IPS-15b (cell line): ENCODE measurements around the gene ITCH.
"Not testable (repeated sequence)": the region's sequence is repeated elsewhere in the genome, so short reads cannot be mapped to it uniquely, and the experiment has no call there.

Source experiments
- H3K27me3 ChIP-seq: one replicate; pipeline ENCODE4 v1.6.1; 2013; ENCODE audit warnings: low read length; ENCODE audit not compliant: control insufficient read depth, insufficient read depth
- H3K36me3 ChIP-seq: one replicate; pipeline ENCODE4 v1.6.1; 2013; ENCODE audit warnings: low read length; ENCODE audit not compliant: control insufficient read depth, insufficient read depth
- H3K4me1 ChIP-seq: one replicate; pipeline ENCODE4 v1.6.1; 2013; ENCODE audit warnings: mild to moderate bottlenecking, low read length; ENCODE audit not compliant: control insufficient read depth, insufficient read depth
- H3K4me3 ChIP-seq: one replicate; pipeline ENCODE4 v1.5.1; 2013; ENCODE audit warnings: low read depth, low read length
- H3K9ac ChIP-seq: one replicate; pipeline ENCODE4 v1.6.1; 2013; ENCODE audit warnings: low read depth, mild to moderate bottlenecking, low read length
- H3K9me3 ChIP-seq: one replicate; pipeline ENCODE4 v1.6.1; 2013; ENCODE audit warnings: mild to moderate bottlenecking, low read length; ENCODE audit not compliant: control insufficient read depth, insufficient read depth

Gene ITCH

GRCh38 chr20:34507702-34508413 lies 144.8 kb downstream of the ITCH start:
- H3K9me3 ChIP-seq: no peaks in the 10 kb centered on the region
- peaks cover 2% of the 10 kb centered on the region for H3K36me3 ChIP-seq

GRCh38 chr20:34510575-34510974 lies 147.5 kb downstream of the ITCH start:
- Histone ChIP-seq H3K4me3 (no peak overlapping the region), H3K27me3 (no peaks in the 10 kb centered on the region), H3K9ac (no peak overlapping the region), H3K36me3 (peaks cover 4% of the 10 kb centered on the region), H3K9me3 (no peaks in the 10 kb centered on the region), H3K4me1 (no peaks in the 10 kb centered on the region)

More at GRCh38 chr20:34507702-34508413, 144.8 kb downstream of the ITCH start:
- Histone ChIP-seq H3K4me1 (no peaks in the 10 kb centered on the region), H3K27me3 (no peaks in the 10 kb centered on the region), H3K4me3 (no peak overlapping the region), H3K9ac (no peak overlapping the region)

- Histone ChIP-seq H3K27me3 (no peaks in the 10 kb centered on the region), H3K9ac (no peak overlapping the region), H3K9me3 (no peaks in the 10 kb centered on the region), H3K36me3 (peaks cover 4% of the 10 kb centered on the region), H3K4me3 (no peak overlapping the region), H3K4me1 (no peaks in the 10 kb centered on the region)
Observed at GRCh38 chr20:34511891-34512265, 148.8 kb downstream of the ITCH start.

GRCh38 chr20:34512266-34512954 lies 149.3 kb downstream of the ITCH start:
- Histone ChIP-seq H3K4me1 (no peaks in the 10 kb centered on the region), H3K4me3 (no peak overlapping the region), H3K9me3 (no peaks in the 10 kb centered on the region), H3K9ac (no peak overlapping the region), H3K27me3 (no peaks in the 10 kb centered on the region), H3K36me3 (peaks cover 4% of the 10 kb centered on the region)

- Histone ChIP-seq H3K4me3 (no peak overlapping the region), H3K36me3 (peaks cover 4% of the 10 kb centered on the region), H3K27me3 (no peaks in the 10 kb centered on the region), H3K4me1 (no peaks in the 10 kb centered on the region), H3K9me3 (no peaks in the 10 kb centered on the region), H3K9ac (no peak overlapping the region)
Observed at GRCh38 chr20:34512955-34513419, 149.9 kb downstream of the ITCH start.

GRCh38 chr20:34514034-34514433 lies 151.0 kb downstream of the ITCH start:
- H3K36me3 ChIP-seq, H3K27me3 ChIP-seq, H3K4me3 ChIP-seq, H3K4me1 ChIP-seq, H3K9ac ChIP-seq, H3K9me3 ChIP-seq: not testable (repeated sequence)

- Histone ChIP-seq H3K27me3 (no peaks in the 10 kb centered on the region), H3K9me3 (no peaks in the 10 kb centered on the region), H3K9ac (peak overlapping the region; percentile 91), H3K4me3 (peak overlapping the region; percentile 94), H3K4me1 (no peaks in the 10 kb centered on the region), H3K36me3 (peaks cover 4% of the 10 kb centered on the region)
Observed at GRCh38 chr20:34514897-34515483, 151.9 kb downstream of the ITCH start.

GRCh38 chr20:34515484-34516246 lies 152.6 kb downstream of the ITCH start:
- Histone ChIP-seq H3K9ac (peak overlapping the region; percentile 91), H3K27me3 (no peaks in the 10 kb centered on the region), H3K36me3 (peaks cover 4% of the 10 kb centered on the region), H3K4me1 (no peaks in the 10 kb centered on the region), H3K9me3 (no peaks in the 10 kb centered on the region), H3K4me3 (peak overlapping the region; percentile 94)

- Histone ChIP-seq H3K4me1 (no peaks in the 10 kb centered on the region), H3K27me3 (no peaks in the 10 kb centered on the region), H3K36me3 (peaks cover 4% of the 10 kb centered on the region)
Observed at GRCh38 chr20:34516247-34517113, 153.4 kb downstream of the ITCH start, which contains the start of gene DYNLRB1. TSS of gene DYNLRB1 (plus strand) at chr20:34516422. CDS start at chr20:34516459, 37 bp downstream.

GRCh38 chr20:34517114-34517505 lies 154.0 kb downstream of the ITCH start:
- Histone ChIP-seq H3K4me3 (peak overlapping the region; percentile 94), H3K4me1 (no peaks in the 10 kb centered on the region), H3K9ac (no peak overlapping the region), H3K36me3 (peaks cover 4% of the 10 kb centered on the region), H3K27me3 (no peaks in the 10 kb centered on the region), H3K9me3 (no peaks in the 10 kb centered on the region)

More at GRCh38 chr20:34516247-34517113, 153.4 kb downstream of the ITCH start, which contains the start of gene DYNLRB1:
- Histone ChIP-seq H3K9ac (peak within 1 kb of the TSS; percentile 91), H3K9me3 (no peaks in the 10 kb centered on the region), H3K4me3 (peak within 1 kb of the TSS; percentile 94)

GRCh38 chr20:34518863-34519262 lies 155.8 kb downstream of the ITCH start:
- H3K9me3 ChIP-seq, H3K4me3 ChIP-seq, H3K36me3 ChIP-seq, H3K27me3 ChIP-seq, H3K4me1 ChIP-seq, H3K9ac ChIP-seq: not testable (repeated sequence)
